ENCODE measurements around the gene TLL1.
A peak's percentile ranks its signal among the peaks of the same experiment; 100 is the strongest.

Gene TLL1

GRCh38 chr4:165872461-165873297 lies at the start of gene TLL1:
TSS of gene TLL1 (plus strand) at chr4:165873237. CDS start at chr4:165873905, 668 bp downstream.
- peak; percentile 52 for DNase-seq

- no peak for DNase-seq
Observed at GRCh38 chr4:165826166-165826565, 46.9 kb upstream of the TLL1 start.

GRCh38 chr4:165827018-165827417 lies 46.0 kb upstream of the TLL1 start:
- DNase-seq: no peak

GRCh38 chr4:165828928-165829327 lies 44.1 kb upstream of the TLL1 start:
- DNase-seq: peak; percentile 4

- peak; percentile 34 for DNase-seq
Observed at GRCh38 chr4:165834116-165834515, 38.9 kb upstream of the TLL1 start.

- peak; percentile 6 for DNase-seq
Observed at GRCh38 chr4:165838575-165838974, 34.5 kb upstream of the TLL1 start.

GRCh38 chr4:165839615-165840333 lies 33.3 kb upstream of the TLL1 start:
- no peak for DNase-seq

- DNase-seq: no peak
Observed at GRCh38 chr4:165842684-165843083, 30.4 kb upstream of the TLL1 start.

GRCh38 chr4:165844161-165844560 lies 28.9 kb upstream of the TLL1 start:
- peak; percentile 85 for DNase-seq

- DNase-seq: no peak
Observed at GRCh38 chr4:165851256-165851655, 21.8 kb upstream of the TLL1 start.

GRCh38 chr4:165855191-165855590 lies 17.8 kb upstream of the TLL1 start:
- no peak for DNase-seq

GRCh38 chr4:165861363-165861762 lies 11.7 kb upstream of the TLL1 start:
- DNase-seq: no peak

GRCh38 chr4:165864271-165864670 lies 8.8 kb upstream of the TLL1 start:
- DNase-seq: no peak

- DNase-seq: no peak
Observed at GRCh38 chr4:165866019-165866650, 6.9 kb upstream of the TLL1 start.

- no peak for DNase-seq
Observed at GRCh38 chr4:165867961-165868360, 5.1 kb upstream of the TLL1 start.

GRCh38 chr4:165873298-165874071 lies 448 bp downstream of the TLL1 start:
- peak; percentile 52 for DNase-seq

- DNase-seq: no peak
Observed at GRCh38 chr4:165874072-165874790, 1.2 kb downstream of the TLL1 start.

GRCh38 chr4:165874791-165875371 lies 1.8 kb downstream of the TLL1 start:
- no peak for DNase-seq

- no peak for DNase-seq
Observed at GRCh38 chr4:165875446-165875845, 2.4 kb downstream of the TLL1 start.

- DNase-seq: no peak
Observed at GRCh38 chr4:165877286-165877685, 4.2 kb downstream of the TLL1 start.

- DNase-seq: no peak
Observed at GRCh38 chr4:165879641-165880040, 6.6 kb downstream of the TLL1 start.

- DNase-seq: no peak
Observed at GRCh38 chr4:165894159-165894558, 21.1 kb downstream of the TLL1 start.

All from NCI-H1105 treated with DMSO at 0.1 percent for 48 hours (cell line).